Astrocyte of the cerebellum (primary cell): ENCODE data around the gene SEC14L1.

Source experiments
- DNase-seq: peaks from one replicate; pipeline ENCODE4 v3.0.0-alpha.2; 2011; ENCODE audit warnings: low read depth
- H3K4me3 ChIP-seq: 2 replicates; pipeline ENCODE4 v1.5.1; 2011; ENCODE audit warnings: mild to moderate bottlenecking, low read depth, low read length, moderate library complexity
- in situ Hi-C: cut with HindIII; loops from 2 replicates; pipeline ENCODE4 v1.10.0; 2017; ENCODE audit warnings: low sequenced_read_pairs
- TF ChIP-seq, protein P1 (sequence below): IDR thresholded peaks from 2 replicates; pipeline ENCODE4 v1.5.1; 2012; ENCODE audit warnings: low read length, low read depth, moderate library complexity, mild to moderate bottlenecking; ENCODE audit errors: missing control alignments

The SEC14L1 gene

GRCh38 chr17:77146246-77146632, 5.5 kb downstream of the SEC14L1 start:
- DNase-seq: no peak
- H3K4me3 ChIP-seq: no peak overlapping the region
- in situ Hi-C loops: no loop called here
- TF ChIP-seq, protein P1, sequence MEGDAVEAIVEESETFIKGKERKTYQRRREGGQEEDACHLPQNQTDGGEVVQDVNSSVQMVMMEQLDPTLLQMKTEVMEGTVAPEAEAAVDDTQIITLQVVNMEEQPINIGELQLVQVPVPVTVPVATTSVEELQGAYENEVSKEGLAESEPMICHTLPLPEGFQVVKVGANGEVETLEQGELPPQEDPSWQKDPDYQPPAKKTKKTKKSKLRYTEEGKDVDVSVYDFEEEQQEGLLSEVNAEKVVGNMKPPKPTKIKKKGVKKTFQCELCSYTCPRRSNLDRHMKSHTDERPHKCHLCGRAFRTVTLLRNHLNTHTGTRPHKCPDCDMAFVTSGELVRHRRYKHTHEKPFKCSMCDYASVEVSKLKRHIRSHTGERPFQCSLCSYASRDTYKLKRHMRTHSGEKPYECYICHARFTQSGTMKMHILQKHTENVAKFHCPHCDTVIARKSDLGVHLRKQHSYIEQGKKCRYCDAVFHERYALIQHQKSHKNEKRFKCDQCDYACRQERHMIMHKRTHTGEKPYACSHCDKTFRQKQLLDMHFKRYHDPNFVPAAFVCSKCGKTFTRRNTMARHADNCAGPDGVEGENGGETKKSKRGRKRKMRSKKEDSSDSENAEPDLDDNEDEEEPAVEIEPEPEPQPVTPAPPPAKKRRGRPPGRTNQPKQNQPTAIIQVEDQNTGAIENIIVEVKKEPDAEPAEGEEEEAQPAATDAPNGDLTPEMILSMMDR: no peak

- in situ Hi-C loops: no loop called here
- no peak for DNase-seq
- TF ChIP-seq, protein P1: no peak
- H3K4me3 ChIP-seq: no peak overlapping the region
Observed at GRCh38 chr17:77146882-77147281, 6.1 kb downstream of the SEC14L1 start.

DNA sequence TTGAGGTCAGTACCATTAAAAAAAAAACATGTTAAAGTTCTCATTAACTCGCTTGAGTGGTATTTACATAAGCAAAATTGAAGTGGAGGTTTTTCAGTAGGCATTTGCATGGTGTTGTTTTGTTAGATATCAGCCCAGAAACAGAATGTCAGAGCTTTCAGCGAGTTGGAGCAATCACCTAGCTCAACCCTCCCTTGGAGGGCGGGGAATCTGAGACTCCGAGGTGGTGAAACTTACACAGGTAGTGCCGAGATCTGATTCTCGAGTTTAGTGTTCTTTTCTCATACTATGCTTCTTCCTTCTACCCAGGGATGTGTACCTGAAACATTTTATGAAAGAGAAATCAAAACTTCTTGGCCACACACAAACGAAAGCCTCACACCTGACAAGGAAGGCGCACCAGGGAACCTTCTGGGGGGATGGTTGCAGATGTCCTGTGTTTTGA, 6.6 kb downstream of the SEC14L1 start:
- DNase-seq: no peak
- no peak overlapping the region for H3K4me3 ChIP-seq
- in situ Hi-C loops: no loop called here
- TF ChIP-seq, protein P1: no peak

DNA sequence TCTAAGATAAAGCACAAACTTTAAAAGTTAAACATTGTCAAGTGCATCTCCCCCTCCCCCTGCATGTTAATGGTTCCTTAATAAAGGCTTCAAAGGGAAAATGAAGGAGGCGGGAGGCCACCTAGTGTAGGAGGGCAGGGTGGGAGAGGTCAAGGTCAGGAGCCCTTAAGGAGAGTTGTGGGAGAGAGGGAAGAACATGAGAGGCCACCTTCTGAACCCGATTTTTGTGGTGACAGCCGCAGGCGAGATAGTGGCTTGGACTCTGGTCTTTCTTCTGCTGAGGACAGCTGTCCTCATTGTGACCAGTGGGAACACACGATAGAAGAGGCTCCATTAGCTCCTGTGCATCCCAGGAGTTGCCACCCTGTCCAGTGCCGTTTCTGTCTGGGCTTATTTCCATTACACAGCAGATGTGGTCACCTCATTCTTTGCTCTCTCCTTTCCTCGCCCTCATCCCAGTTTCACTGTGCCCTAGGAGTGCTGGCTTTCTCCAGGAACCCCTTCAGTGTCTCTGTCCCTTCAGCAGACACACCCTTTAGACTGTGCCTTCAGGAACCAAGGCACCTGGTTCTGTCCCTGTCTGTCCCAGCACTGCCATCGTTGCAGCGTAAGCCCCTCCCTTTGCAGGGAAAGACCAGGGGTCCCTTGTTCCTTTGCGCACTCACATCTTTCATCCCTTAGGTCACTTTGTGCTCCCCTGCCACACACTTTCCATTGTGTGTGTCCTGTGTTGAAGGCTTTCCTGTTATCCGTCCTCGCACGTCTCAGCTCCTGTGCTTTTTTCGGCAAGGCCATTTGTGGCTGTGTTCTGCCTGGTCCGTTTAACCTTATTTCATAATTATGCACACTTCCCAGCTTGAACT, 7.5 kb downstream of the SEC14L1 start:
- DNase-seq: no peak
- TF ChIP-seq, protein P1: no peak
- in situ Hi-C loops: no loop called here
- no peak overlapping the region for H3K4me3 ChIP-seq

GRCh38 chr17:77148940-77149510, 8.3 kb downstream of the SEC14L1 start:
- no peak overlapping the region for H3K4me3 ChIP-seq
- in situ Hi-C loops: no loop called here
- TF ChIP-seq, protein P1: no peak
- no peak for DNase-seq

- H3K4me3 ChIP-seq: no peak overlapping the region
- TF ChIP-seq, protein P1: no peak
- in situ Hi-C loops: no loop called here
Observed at GRCh38 chr17:77150196-77150595, 9.4 kb downstream of the SEC14L1 start.

More at GRCh38 chr17:77150196-77150595, 9.4 kb downstream of the SEC14L1 start:
- no peak for DNase-seq
